GM23338 (cell line): Measurements from ENCODE around the gene ATF4. TPM values are rescaled to one million over a fixed set of nuclear protein-coding genes. Genes with fewer than 3 reads are reported as not detected.

Experiments
- ATAC-seq: fragments of 200-7000 bp; cut with Tn5 transposase; 3 replicates; pipeline ENCODE4 v1.9.1; 2020
- DNase-seq: peaks from one replicate; pipeline ENCODE4 v3.0.0-alpha.2; 2015; ENCODE audit warnings: low spot score
- H2AFZ ChIP-seq: fragments of 200-600 bp; sonication (generic); 2 replicates; pipeline ENCODE4 v1.8.0; 2016; ENCODE audit warnings: antibody characterized with exemption, mild to moderate bottlenecking, moderate library complexity
- H3F3A ChIP-seq: fragments of 200-600 bp; sonication (generic); replicated peaks from 2 replicates; pipeline ENCODE4 v1.8.0; 2017; ENCODE audit warnings: antibody characterized with exemption, mixed run types, low read depth
- H3K27ac ChIP-seq: fragments of 200-600 bp; sonication (generic); 2 replicates; pipeline ENCODE4 v1.6.1; 2016; ENCODE audit warnings: low read depth
- H3K27me3 ChIP-seq: fragments of 200-600 bp; sonication (generic); 2 replicates; pipeline ENCODE4 v1.8.0; 2016; ENCODE audit warnings: mild to moderate bottlenecking, mixed run types, moderate library complexity; ENCODE audit not compliant: insufficient read depth
- H3K36me3 ChIP-seq: fragments of 200-600 bp; sonication (generic); 2 replicates; pipeline ENCODE4 v1.8.0; 2016; ENCODE audit warnings: mild to moderate bottlenecking; ENCODE audit not compliant: insufficient read depth
- H3K4me1 ChIP-seq: fragments of 200-600 bp; sonication (generic); 2 replicates; pipeline ENCODE4 v1.8.0; 2016; ENCODE audit warnings: mild to moderate bottlenecking, moderate library complexity; ENCODE audit not compliant: insufficient read depth
- H3K4me2 ChIP-seq: fragments of 200-600 bp; sonication (generic); 2 replicates; pipeline ENCODE4 v1.7.1; 2017; ENCODE audit warnings: mixed run types
- H3K4me3 ChIP-seq: fragments of 200-600 bp; sonication (generic); 2 replicates; pipeline ENCODE4 v1.6.1; 2016; ENCODE audit warnings: mixed run types
- H3K79me2 ChIP-seq: fragments of 200-600 bp; sonication (generic); replicated peaks from 2 replicates; pipeline ENCODE4 v1.8.0; 2017; ENCODE audit warnings: mild to moderate bottlenecking; ENCODE audit not compliant: insufficient read depth
- H3K9me2 ChIP-seq: fragments of 200-600 bp; sonication (generic); 2 replicates; pipeline ENCODE4 v1.8.0; 2017; ENCODE audit not compliant: insufficient read depth
- H4K20me1 ChIP-seq: fragments of 200-600 bp; sonication (generic); replicated peaks from 2 replicates; pipeline ENCODE4 v1.8.0; 2017; ENCODE audit warnings: mild to moderate bottlenecking; ENCODE audit not compliant: insufficient read depth
- H3K27ac Mint-ChIP-seq: 2 replicates; pipeline ENCODE4 v1.8.0; 2020; ENCODE audit warnings: inconsistent platforms, mild to moderate bottlenecking, moderate library complexity, mixed read lengths
- H3K27me3 Mint-ChIP-seq: 3 replicates; pipeline ENCODE4 v1.8.0; 2022; ENCODE audit warnings: low read depth, mild to moderate bottlenecking, moderate library complexity, mixed read lengths, inconsistent platforms; ENCODE audit not compliant: insufficient read depth, poor library complexity
- H3K36me3 Mint-ChIP-seq: 3 replicates; pipeline ENCODE4 v1.8.0; 2021; ENCODE audit warnings: low read depth, mild to moderate bottlenecking, inconsistent platforms, moderate library complexity, mixed read lengths
- H3K4me1 Mint-ChIP-seq: 3 replicates; pipeline ENCODE4 v1.8.0; 2020; ENCODE audit warnings: mild to moderate bottlenecking, inconsistent platforms, mixed read lengths
- H3K4me3 Mint-ChIP-seq: 3 replicates; pipeline ENCODE4 v1.8.0; 2021; ENCODE audit warnings: moderate library complexity, mild to moderate bottlenecking, inconsistent platforms, mixed read lengths
- H3K9me3 Mint-ChIP-seq: 3 replicates; pipeline ENCODE4 v1.8.0; 2020; ENCODE audit warnings: moderate library complexity, mild to moderate bottlenecking, inconsistent platforms, mixed read lengths
- CREB1 ChIP-seq: fragments of 250-450 bp; sonication (Bioruptor Pico); IDR thresholded peaks from 2 replicates; pipeline ENCODE4 v1.5.0; 2020; ENCODE audit warnings: low read depth, mild to moderate bottlenecking, moderate library complexity
- ETS1 ChIP-seq: IDR thresholded peaks from 2 replicates; pipeline ENCODE4 v1.6.1; 2016; ENCODE audit warnings: antibody characterized with exemption
- EZH2 ChIP-seq: fragments of 200-600 bp; sonication (generic); IDR thresholded peaks from one replicate; pipeline ENCODE4 v1.8.0; 2017; ENCODE audit warnings: antibody characterized with exemption, mild to moderate bottlenecking, low read depth; ENCODE audit not compliant: unreplicated experiment
- JUNB ChIP-seq: IDR thresholded peaks from one replicate; pipeline ENCODE4 v1.6.1; 2016; ENCODE audit warnings: antibody characterized with exemption; ENCODE audit not compliant: unreplicated experiment
- POLR2AphosphoS5 ChIP-seq: IDR thresholded peaks from 2 replicates; pipeline ENCODE4 v1.6.1; 2016; ENCODE audit warnings: antibody characterized with exemption, low read depth
- STAT1 ChIP-seq: IDR thresholded peaks from one replicate; pipeline ENCODE4 v1.6.1; 2016; ENCODE audit warnings: antibody characterized with exemption; ENCODE audit not compliant: unreplicated experiment
- ZNF114 ChIP-seq: fragments of 250-450 bp; sonication (Bioruptor Pico); IDR thresholded peaks from 2 replicates; pipeline ENCODE4 v1.5.0; 2020; ENCODE audit warnings: mild to moderate bottlenecking, moderate library complexity
- ZNF331 ChIP-seq: fragments of 250-450 bp; sonication (Bioruptor Pico); IDR thresholded peaks from 2 replicates; pipeline ENCODE4 v1.5.0; 2020; ENCODE audit warnings: low read depth, mild to moderate bottlenecking, moderate library complexity
- ZNF462 ChIP-seq: fragments of 250-450 bp; sonication (Bioruptor Pico); IDR thresholded peaks from 2 replicates; pipeline ENCODE4 v1.5.0; 2020; ENCODE audit warnings: mild to moderate bottlenecking, moderate library complexity
- polyA plus RNA-seq: library from polyadenylated mRNA; unstranded; fragments of >200 nt; fragmentation: Nextera tagmentation; extraction: Ambion mirVana; gene quantifications from 2 replicates; pipeline ENCODE4 v1.2.1, GENCODE V29; 2016
- total RNA-seq: library from RNA; depleted of rRNA; stranded (reverse); fragments of >200 nt; shearing (Covaris generic); gene quantifications from 2 replicates; pipeline ENCODE4 v1.2.3, GENCODE V29; 2014

The ATF4 gene
- total and polyA plus RNA-seq, 2 experiments from 2014 or later, result 446 to 553 TPM

- TF ChIP-seq EZH2 (no peak), STAT1 (no peak), ZNF331 (no peak), POLR2AphosphoS5 (no peak), ZNF462 (CRISPR knock-in tag) (no peak)
Observed at GRCh38 chr22:39569066-39569465, 48.7 kb downstream of the ATF4 start (continued).

DNA sequence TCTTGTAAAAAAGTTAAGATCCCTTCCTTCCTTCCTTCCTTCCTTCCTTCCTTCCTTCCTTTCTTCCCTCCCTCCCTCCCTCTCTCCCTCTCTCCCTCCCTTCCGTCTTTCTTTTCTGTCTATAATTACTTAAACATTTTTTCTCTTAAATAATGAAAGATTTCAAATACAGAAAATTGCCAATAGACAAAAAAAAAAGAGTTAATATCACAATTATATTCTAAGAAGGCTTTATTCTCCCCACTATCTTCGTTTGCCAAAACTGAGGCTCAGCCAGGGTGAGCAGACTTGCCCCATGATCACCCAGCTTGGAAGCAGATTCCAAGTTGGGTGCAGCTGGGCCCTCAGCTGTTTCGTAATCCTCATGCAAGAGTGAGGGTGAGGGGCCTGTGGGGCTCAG lies 49.9 kb downstream of the ATF4 start:
- ATAC-seq (no peak), DNase-seq (no peak)
- no peak overlapping the region for H3K4me3 ChIP-seq
- H2AFZ ChIP-seq, result no peak overlapping the region
- H3K27ac Mint-ChIP-seq, result no peak overlapping the region
- H4K20me1 ChIP-seq, result no peaks in the 10 kb centered on the region
- H3K36me3 Mint-ChIP-seq, result peaks cover 4% of the 10 kb centered on the region; the same call in 2 of the 3 replicates
- H3K9me2 ChIP-seq, result no peaks in the 10 kb centered on the region
- H3K4me2 ChIP-seq, result no peak overlapping the region
- H3K4me1 ChIP-seq, result no peaks in the 10 kb centered on the region
- H3K27ac ChIP-seq, result no peak overlapping the region
- no peaks in the 10 kb centered on the region for H3K27me3 ChIP-seq
- no peaks in the 10 kb centered on the region for H3K36me3 ChIP-seq
- H3K4me3 Mint-ChIP-seq, result no peak overlapping the region
- H3K79me2 ChIP-seq, result no peaks in the 10 kb centered on the region
- H3K27me3 Mint-ChIP-seq, result peaks cover 2% of the 10 kb centered on the region
- peaks cover 7% of the 10 kb centered on the region for H3K9me3 Mint-ChIP-seq
- peaks cover 6% of the 10 kb centered on the region; the same call in 2 of the 3 replicates for H3K4me1 Mint-ChIP-seq
- no peaks in the 10 kb centered on the region for H3F3A ChIP-seq
- no peak for TF ChIP-seq CREB1 (CRISPR knock-in tag)
- TF ChIP-seq ZNF331, result no peak
- TF ChIP-seq JUNB, result no peak
- no peak for TF ChIP-seq POLR2AphosphoS5
- TF ChIP-seq EZH2, result no peak
- no peak for TF ChIP-seq ETS1
- no peak for TF ChIP-seq ZNF462 (CRISPR knock-in tag)
- no peak for TF ChIP-seq ZNF114 (CRISPR knock-in tag)
